ENCODE data around the gene COL11A1.

DNA sequence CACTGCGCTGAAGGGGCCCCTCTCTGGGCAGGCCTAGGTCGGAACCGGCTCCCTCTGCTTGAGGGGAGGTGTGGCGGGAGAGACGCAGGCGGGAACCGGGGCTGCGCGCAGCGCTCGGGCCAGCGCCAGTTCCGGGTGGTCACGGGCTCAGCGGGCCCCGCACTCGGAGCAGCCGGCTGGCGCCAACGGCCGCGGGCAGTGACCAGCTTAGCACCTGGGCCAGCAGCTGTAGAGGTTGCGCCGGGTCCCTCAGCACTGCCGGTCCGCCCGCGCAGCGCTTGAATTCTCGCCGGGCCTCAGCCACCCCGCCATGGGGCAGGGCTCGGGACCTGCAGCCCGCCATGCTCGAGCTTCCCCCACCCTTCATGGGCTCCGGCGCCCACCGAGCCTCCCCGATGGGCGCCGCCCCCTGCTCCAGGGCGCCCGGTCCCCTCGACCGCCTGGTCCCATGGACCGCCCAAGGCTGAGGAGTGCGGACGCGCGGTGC is 254.6 kb downstream of the COL11A1 start:
- TF ChIP-seq, protein P1, sequence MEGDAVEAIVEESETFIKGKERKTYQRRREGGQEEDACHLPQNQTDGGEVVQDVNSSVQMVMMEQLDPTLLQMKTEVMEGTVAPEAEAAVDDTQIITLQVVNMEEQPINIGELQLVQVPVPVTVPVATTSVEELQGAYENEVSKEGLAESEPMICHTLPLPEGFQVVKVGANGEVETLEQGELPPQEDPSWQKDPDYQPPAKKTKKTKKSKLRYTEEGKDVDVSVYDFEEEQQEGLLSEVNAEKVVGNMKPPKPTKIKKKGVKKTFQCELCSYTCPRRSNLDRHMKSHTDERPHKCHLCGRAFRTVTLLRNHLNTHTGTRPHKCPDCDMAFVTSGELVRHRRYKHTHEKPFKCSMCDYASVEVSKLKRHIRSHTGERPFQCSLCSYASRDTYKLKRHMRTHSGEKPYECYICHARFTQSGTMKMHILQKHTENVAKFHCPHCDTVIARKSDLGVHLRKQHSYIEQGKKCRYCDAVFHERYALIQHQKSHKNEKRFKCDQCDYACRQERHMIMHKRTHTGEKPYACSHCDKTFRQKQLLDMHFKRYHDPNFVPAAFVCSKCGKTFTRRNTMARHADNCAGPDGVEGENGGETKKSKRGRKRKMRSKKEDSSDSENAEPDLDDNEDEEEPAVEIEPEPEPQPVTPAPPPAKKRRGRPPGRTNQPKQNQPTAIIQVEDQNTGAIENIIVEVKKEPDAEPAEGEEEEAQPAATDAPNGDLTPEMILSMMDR (IDR thresholded peaks at IDR 0.05; ENCODE audit: borderline replicate concordance, extremely low read depth, low read length, poor library complexity, severe bottlenecking), result no peak
- TF ChIP-seq EZH2 (IDR thresholded peaks at IDR 0.05; ENCODE audit: borderline replicate concordance, low read depth, low read length, severe bottlenecking), result no peak

All from DND-41 (cell line).